PC-9 (cell line): ENCODE data around the gene ADAMTS10. TPM values are rescaled to one million over a fixed set of nuclear protein-coding genes. Genes with fewer than 3 reads are reported as not detected.

ENCODE experiments used
- BruUV-seq: library from RNA; stranded (reverse); fragments of 400-500 nt; replicated peaks from 2 replicates; lab custom pipeline; 2021; lab: Mats Ljungman, UMichigan
- CTCF ChIA-PET: fragments of 300-600 bp; sonication (Branson Sonifier 250); formaldehyde crosslinking; loops from one replicate; lab custom pipeline; 2022; ENCODE audit warnings: antibody characterized with exemption; lab: Charles Lee
- POLR2A ChIA-PET: fragments of 300-600 bp; sonication (Branson Sonifier 250); formaldehyde crosslinking; loops from one replicate; lab custom pipeline; 2022; ENCODE audit warnings: antibody characterized with exemption; ENCODE audit not compliant: unreplicated experiment; lab: Charles Lee
- DNase-seq, 2 experiments: peaks; one replicate each; pipeline versions ENCODE4 v3.0.0 to v3.0.0-alpha.2; 2015 to 2022; ENCODE audit warnings: mixed read lengths in 1 of 2
- H2AFZ ChIP-seq: fragments of 200-600 bp; sonication (generic); 2 replicates; pipeline ENCODE4 v1.8.1; 2017; ENCODE audit warnings: antibody characterized with exemption
- H3F3A ChIP-seq: fragments of 200-600 bp; sonication (generic); 2 replicates; pipeline ENCODE4 v1.8.1; 2017; ENCODE audit warnings: antibody characterized with exemption, mild to moderate bottlenecking, low read depth; ENCODE audit not compliant: insufficient read depth
- H3K27ac ChIP-seq: fragments of 200-600 bp; sonication (generic); 2 replicates; pipeline ENCODE4 v1.6.1; 2016; ENCODE audit warnings: mixed run types
- H3K27me3 ChIP-seq: fragments of 200-600 bp; sonication (generic); 2 replicates; pipeline ENCODE4 v1.6.1; 2016; ENCODE audit warnings: low read depth, mixed run types; ENCODE audit not compliant: insufficient read depth
- H3K36me3 ChIP-seq: fragments of 200-600 bp; sonication (generic); 2 replicates; pipeline ENCODE4 v1.6.1; 2016; ENCODE audit warnings: low read depth, mixed run types
- H3K4me1 ChIP-seq: fragments of 200-600 bp; sonication (generic); replicated peaks from 2 replicates; pipeline ENCODE4 v1.6.1; 2016; ENCODE audit warnings: mixed run types; ENCODE audit not compliant: insufficient read depth
- H3K4me2 ChIP-seq: fragments of 200-600 bp; sonication (generic); 2 replicates; pipeline ENCODE4 v1.6.1; 2017; ENCODE audit warnings: mixed run types
- H3K4me3 ChIP-seq: fragments of 200-600 bp; sonication (generic); 2 replicates; pipeline ENCODE4 v1.6.1; 2016; ENCODE audit warnings: mixed run types
- H3K79me2 ChIP-seq: fragments of 200-600 bp; sonication (generic); 2 replicates; pipeline ENCODE4 v1.6.1; 2017; ENCODE audit warnings: low read depth, mixed run types
- H3K9me2 ChIP-seq: fragments of 200-600 bp; sonication (generic); 2 replicates; pipeline ENCODE4 v1.8.1; 2017; ENCODE audit warnings: mild to moderate bottlenecking; ENCODE audit not compliant: insufficient read depth
- H3K9me3 ChIP-seq: fragments of 200-600 bp; sonication (generic); 2 replicates; pipeline ENCODE4 v1.8.1; 2016; ENCODE audit warnings: low read depth; ENCODE audit not compliant: insufficient read depth
- H4K20me1 ChIP-seq: fragments of 200-600 bp; sonication (generic); 2 replicates; pipeline ENCODE4 v1.8.1; 2017; ENCODE audit not compliant: insufficient read depth
- EZH2 ChIP-seq: fragments of 200-600 bp; sonication (generic); IDR thresholded peaks from 2 replicates; pipeline ENCODE4 v1.8.0; 2017; ENCODE audit warnings: antibody characterized with exemption, low read depth
- intact Hi-C: fragments of 100-400 bp; cut with micrococcal nuclease; formaldehyde crosslinking; loops from one replicate; pipeline ENCODE4 v1.10.0; 2022; ENCODE audit not compliant: unreplicated experiment
- total RNA-seq: library from RNA; stranded (reverse); gene quantifications from 2 replicates; pipeline ENCODE4 v1.2.3, GENCODE V29; 2021
- TF ChIP-seq, protein P1 (sequence below): fragments of 200-600 bp; sonication (generic); conservative IDR thresholded peaks from 2 replicates; pipeline ENCODE4 v1.6.1; 2017; ENCODE audit warnings: mixed run types, antibody characterized with exemption, mild to moderate bottlenecking, moderate library complexity

ADAMTS10 gene
- total RNA-seq, 1 experiment from 2014 or later: not detected

GRCh38 chr19:8595651-8596050, 14.9 kb downstream of the ADAMTS10 start:
- Histone ChIP-seq H3K27me3 (peaks cover 78% of the 10 kb centered on the region), H3F3A (no peaks in the 10 kb centered on the region), H3K79me2 (no peaks in the 10 kb centered on the region), H3K27ac (no peak overlapping the region), H3K9me2 (no peaks in the 10 kb centered on the region), H3K4me2 (no peak overlapping the region), H4K20me1 (no peaks in the 10 kb centered on the region), H2AFZ (no peak overlapping the region), H3K36me3 (no peaks in the 10 kb centered on the region), H3K4me3 (no peak overlapping the region), H3K4me1 (no peaks in the 10 kb centered on the region), H3K9me3 (peaks cover 7% of the 10 kb centered on the region)
- DNase-seq: no peak
- CTCF ChIA-PET: no interaction called here
- POLR2A ChIA-PET: no interaction called here
- intact Hi-C loops: no loop called here
- no TSS peak for BruUV-seq
- TF ChIP-seq, protein P1, sequence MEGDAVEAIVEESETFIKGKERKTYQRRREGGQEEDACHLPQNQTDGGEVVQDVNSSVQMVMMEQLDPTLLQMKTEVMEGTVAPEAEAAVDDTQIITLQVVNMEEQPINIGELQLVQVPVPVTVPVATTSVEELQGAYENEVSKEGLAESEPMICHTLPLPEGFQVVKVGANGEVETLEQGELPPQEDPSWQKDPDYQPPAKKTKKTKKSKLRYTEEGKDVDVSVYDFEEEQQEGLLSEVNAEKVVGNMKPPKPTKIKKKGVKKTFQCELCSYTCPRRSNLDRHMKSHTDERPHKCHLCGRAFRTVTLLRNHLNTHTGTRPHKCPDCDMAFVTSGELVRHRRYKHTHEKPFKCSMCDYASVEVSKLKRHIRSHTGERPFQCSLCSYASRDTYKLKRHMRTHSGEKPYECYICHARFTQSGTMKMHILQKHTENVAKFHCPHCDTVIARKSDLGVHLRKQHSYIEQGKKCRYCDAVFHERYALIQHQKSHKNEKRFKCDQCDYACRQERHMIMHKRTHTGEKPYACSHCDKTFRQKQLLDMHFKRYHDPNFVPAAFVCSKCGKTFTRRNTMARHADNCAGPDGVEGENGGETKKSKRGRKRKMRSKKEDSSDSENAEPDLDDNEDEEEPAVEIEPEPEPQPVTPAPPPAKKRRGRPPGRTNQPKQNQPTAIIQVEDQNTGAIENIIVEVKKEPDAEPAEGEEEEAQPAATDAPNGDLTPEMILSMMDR: no peak
- no peak for TF ChIP-seq EZH2

GRCh38 chr19:8593931-8594330, 16.6 kb downstream of the ADAMTS10 start:
- no peaks in the 10 kb centered on the region for H3F3A ChIP-seq
- no peaks in the 10 kb centered on the region for H3K4me1 ChIP-seq
- ChIA-PET CTCF (interaction anchor here (0.5 kb wide), 1 partner anchor 22 kb away, joined by 8 read pairs; no protein-coding TSS in a partner anchor), POLR2A (no interaction called here)
- intact Hi-C loops: no loop called here
- H3K27me3 ChIP-seq: peaks cover 76% of the 10 kb centered on the region
- no peak overlapping the region for H2AFZ ChIP-seq
- H4K20me1 ChIP-seq: no peaks in the 10 kb centered on the region; the same call in 1 of the 2 replicates
- peaks cover 7% of the 10 kb centered on the region for H3K9me3 ChIP-seq
- H3K36me3 ChIP-seq: no peaks in the 10 kb centered on the region
- H3K4me3 ChIP-seq: no peak overlapping the region
- no peak overlapping the region for H3K4me2 ChIP-seq
- no peaks in the 10 kb centered on the region for H3K9me2 ChIP-seq
- H3K27ac ChIP-seq: no peak overlapping the region
- no TSS peak for BruUV-seq
- DNase-seq: no peak
- no peaks in the 10 kb centered on the region for H3K79me2 ChIP-seq
- no peak for TF ChIP-seq EZH2
- TF ChIP-seq, protein P1: peak; percentile 48; the same call in 1 of the 2 replicates

DNA sequence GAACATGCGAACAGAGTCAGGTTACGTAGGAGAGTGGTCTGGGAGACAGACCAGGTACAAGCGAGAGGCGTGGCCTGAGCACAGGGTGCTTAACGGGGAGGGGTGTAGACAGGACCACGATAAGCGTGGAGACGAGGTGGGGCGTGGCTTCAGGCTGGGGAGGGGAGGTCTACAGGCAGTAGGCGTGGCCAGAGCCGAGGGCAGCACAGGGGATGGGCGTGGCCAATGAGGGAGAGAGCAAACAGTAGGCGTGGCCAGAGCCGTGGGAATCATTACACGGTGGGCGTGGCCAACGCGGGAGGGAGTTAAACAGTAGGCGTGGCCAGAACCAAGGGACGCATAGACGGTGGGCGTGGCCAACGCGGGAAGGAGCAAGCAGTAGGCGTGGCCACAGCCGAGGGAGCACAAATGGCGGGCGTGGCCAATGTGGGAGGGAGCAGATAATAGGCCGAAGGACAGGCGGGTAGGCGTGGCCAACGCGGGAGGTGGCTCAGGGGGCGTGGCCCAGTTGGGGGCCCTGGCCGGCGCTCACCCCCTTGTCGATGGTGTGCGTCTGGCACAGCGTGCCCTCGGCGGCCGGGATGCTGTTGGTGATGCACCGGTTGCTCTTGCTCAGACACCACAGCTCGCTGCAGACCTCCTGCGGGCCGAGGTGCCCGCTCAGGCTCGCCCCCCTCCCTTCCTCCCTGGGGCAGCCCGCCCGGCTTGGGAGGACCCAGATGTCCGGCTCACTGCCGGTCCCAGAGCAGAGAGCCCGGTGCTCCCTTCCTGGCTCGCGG, 18.1 kb downstream of the ADAMTS10 start:
- BruUV-seq: no TSS peak
- peaks cover 4% of the 10 kb centered on the region; the same call in 1 of the 2 replicates for H3F3A ChIP-seq
- H3K9me3 ChIP-seq: peaks cover 7% of the 10 kb centered on the region
- H3K4me3 ChIP-seq: no peak overlapping the region
- H3K27me3 ChIP-seq: peaks cover 77% of the 10 kb centered on the region
- no peak overlapping the region for H2AFZ ChIP-seq
- H3K27ac ChIP-seq: no peak overlapping the region
- H3K79me2 ChIP-seq: no peaks in the 10 kb centered on the region
- peak in 1 of 2 experiments; percentile 41 for DNase-seq
- no peaks in the 10 kb centered on the region for H3K9me2 ChIP-seq
- H3K4me2 ChIP-seq: no peak overlapping the region
- no peak for TF ChIP-seq EZH2
- TF ChIP-seq, protein P1: no peak
- ChIA-PET CTCF (no interaction called here), POLR2A (interaction anchor here (0.5 to 0.7 kb wide), 3 partner anchors 45 to 649 kb away, joined by 3 to 7 read pairs (median 4); partner anchors contain the start of gene TIMM44)
- H3K4me1 ChIP-seq: no peaks in the 10 kb centered on the region
- intact Hi-C loops: no loop called here
- H3K36me3 ChIP-seq: no peaks in the 10 kb centered on the region
- no peaks in the 10 kb centered on the region; the same call in 1 of the 2 replicates for H4K20me1 ChIP-seq
